G401.6 (cell line): Measurements from ENCODE around the gene PSIP1.
A peak's percentile ranks its signal among the peaks of the same experiment; 100 is the strongest.
"Not testable (repeated sequence)": the region's sequence is repeated elsewhere in the genome, so short reads cannot be mapped to it uniquely, and the experiment has no call there.

Source experiments
- FAIRE-seq: peaks from 2 replicates; lab custom pipeline; 2012; peaks lifted over from hg19 to GRCh38; lab: Jason Lieb, UNC

Gene PSIP1

GRCh38 chr9:15430920-15431844 is 79.6 kb downstream of the PSIP1 start:
- FAIRE-seq, result no peak

DNA sequence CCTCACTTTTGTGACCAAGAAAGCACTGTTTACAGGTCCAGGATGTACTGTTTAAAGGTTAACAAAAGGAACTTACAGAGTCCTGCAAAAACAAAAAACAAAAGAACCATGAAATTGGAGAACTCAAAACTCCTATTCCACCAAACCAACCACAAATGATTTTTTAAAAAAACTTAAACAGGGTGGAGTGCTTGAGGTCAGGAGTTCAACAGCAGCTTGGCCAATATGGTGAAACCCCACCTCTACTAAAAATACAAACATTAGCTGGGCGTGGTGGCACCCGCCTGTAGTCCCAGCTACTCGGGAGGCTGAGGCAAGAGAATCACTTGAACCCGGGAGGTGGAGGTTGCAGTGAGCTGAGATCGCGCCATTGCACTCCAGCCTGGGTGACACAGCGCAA is 83.1 kb downstream of the PSIP1 start:
- not testable (repeated sequence) for FAIRE-seq

DNA sequence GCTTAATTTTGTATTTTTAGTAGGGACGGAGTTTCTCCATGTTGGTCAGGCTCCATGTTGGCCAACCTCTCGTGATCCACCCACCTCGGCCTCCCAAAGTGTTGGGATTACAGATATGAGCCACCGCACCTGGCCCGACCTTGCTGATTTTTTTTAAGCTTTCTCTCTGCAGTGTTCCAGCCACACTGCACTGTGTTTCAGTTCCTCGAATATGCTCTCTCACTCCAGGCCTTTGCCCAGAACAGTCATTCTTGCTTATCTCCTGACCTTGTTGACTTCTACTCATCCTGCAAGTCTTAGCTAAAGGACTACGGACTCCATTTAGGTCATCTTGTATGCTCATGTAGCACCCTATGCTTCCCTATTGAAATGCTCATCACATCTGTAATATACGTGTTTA is 84.8 kb downstream of the PSIP1 start:
- FAIRE-seq, result no peak

GRCh38 chr9:15423231-15423985 is 87.4 kb downstream of the PSIP1 start:
- FAIRE-seq, result no peak

- peak; percentile 72 for FAIRE-seq
Measured at GRCh38 chr9:15422372-15423230, 88.2 kb downstream of the PSIP1 start, which contains the start of gene SNAPC3. Gene SNAPC3 (plus strand): TSS chr9:15422876. CDS start chr9:15422880, 4 bp downstream.

DNA sequence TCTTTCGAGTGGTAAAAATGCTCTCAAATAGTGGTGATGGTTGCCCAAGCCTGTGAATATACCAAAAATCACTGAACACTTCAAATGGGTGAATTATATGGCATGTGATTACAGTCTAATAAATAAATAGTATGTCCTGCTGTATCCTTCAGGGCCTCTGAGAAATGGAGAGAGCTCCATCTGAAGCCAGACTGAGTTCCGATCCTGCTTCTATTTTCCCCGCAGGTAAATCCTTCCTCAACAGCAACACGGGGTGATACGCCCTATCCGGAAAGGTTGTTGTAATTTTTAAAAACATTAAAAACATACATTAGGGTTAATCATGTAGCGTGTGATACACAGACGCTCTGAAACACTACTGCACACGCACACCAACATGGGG is 88.8 kb downstream of the PSIP1 start:
- FAIRE-seq, result no peak

DNA sequence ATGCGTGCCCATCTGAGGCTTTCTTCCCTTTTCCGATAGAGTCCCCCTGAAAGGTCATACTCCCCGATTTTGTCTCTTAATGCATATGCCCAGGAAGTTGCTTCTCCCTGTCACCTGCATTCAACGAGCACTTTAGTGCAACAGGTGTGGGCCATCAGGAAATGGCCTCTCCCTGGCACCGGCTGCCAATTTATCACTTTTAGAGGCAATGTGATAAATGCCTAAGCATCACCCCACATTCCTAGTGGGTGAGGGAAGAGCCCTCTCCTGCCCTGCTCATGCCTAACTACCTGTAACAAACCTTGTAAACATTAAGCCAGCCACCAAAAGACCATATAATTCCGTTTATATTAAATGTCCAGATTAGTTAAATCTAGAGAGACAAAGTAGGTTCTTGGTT is 89.2 kb downstream of the PSIP1 start:
- FAIRE-seq, result no peak

- no peak for FAIRE-seq
Measured at GRCh38 chr9:15420796-15421195, 90.0 kb downstream of the PSIP1 start.

DNA sequence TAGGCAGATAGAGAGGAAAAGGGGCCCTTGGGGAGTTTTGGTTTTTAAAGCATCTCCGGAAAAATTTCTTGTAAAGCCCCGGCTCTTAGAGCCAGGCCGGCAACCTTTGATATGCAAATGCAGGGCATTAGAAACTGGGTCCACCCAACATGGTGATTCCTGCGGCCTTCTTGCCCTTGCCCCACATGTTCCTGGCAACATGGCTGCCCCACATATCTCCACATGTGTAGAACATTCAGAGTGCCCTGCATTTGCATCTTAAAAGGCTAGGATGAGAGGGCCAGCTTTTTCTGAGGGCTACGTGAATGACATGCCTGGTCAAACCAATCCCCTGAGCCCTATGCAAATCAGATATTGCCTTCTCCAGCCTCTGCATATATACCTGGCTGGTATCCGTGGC is 93.1 kb downstream of the PSIP1 start:
- no peak for FAIRE-seq

GRCh38 chr9:15416880-15417279 is 93.9 kb downstream of the PSIP1 start:
- FAIRE-seq, result no peak
